GM19351 (cell line): ENCODE results near the gene SCYGR3.
A peak's percentile ranks its signal among the peaks of the same experiment; 100 is the strongest.

Source experiments
- ATAC-seq: cut with Tn5 transposase; IDR thresholded peaks from one replicate; pipeline ENCODE4 v1.9.1; 2021; ENCODE audit warnings: mild to moderate bottlenecking, moderate library complexity; ENCODE audit not compliant: unreplicated experiment

SCYGR3 gene, protein sequence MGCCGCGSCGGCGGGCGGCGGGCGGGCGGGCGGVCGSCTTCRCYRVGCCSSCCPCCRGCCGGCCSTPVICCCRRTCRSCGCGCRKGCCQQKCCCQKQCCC

DNA sequence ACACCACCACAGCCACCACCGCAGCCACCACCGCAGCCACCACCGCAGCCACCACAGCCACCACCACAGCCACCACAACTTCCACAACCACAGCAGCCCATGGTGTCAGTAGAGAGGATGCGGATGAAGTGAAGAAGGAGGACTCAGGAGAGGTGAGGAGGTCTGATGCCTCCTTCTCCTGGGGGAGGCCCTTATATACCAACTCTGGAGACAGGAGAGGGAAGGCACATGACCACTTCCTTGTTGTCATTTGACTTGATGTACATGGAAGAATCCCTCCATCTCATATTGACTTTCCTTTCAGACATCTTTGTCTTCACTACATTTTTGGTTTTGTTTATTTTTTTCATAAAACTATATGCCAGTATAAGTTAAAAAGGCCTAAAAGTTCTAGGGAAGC is at the start of gene SCYGR3:
Gene SCYGR3 (minus strand): TSS at position 101 of the 400 bp plus-strand sequence. CDS start 0 bp downstream, at position 101.
- ATAC-seq: no peak

GRCh38 chr2:227661827-227662226 is 47.2 kb upstream of the SCYGR3 start:
- no peak for ATAC-seq

- no peak for ATAC-seq
Measured at GRCh38 chr2:227661025-227661649, 46.5 kb upstream of the SCYGR3 start.

GRCh38 chr2:227657199-227657845 is 42.7 kb upstream of the SCYGR3 start:
- no peak for ATAC-seq

DNA sequence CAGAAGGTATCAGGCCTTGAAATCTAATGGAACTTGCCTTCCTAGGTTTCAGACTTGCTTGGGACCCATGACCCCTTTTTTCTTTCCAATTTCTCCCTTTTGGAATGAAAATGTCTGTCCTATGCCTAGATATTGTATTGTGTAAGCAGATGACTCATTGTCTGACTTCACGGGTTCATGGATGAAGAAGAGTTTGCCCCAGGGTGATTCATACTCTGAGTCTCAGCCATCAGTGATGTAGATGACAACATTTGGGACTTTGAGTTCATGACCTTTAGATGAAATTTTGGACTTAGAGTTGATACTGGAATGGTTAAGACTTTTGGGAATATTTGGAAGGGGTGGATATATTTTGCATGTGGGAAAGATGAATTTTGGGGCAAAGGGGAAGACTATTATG is 40.8 kb upstream of the SCYGR3 start:
- peak; percentile 55 for ATAC-seq

DNA sequence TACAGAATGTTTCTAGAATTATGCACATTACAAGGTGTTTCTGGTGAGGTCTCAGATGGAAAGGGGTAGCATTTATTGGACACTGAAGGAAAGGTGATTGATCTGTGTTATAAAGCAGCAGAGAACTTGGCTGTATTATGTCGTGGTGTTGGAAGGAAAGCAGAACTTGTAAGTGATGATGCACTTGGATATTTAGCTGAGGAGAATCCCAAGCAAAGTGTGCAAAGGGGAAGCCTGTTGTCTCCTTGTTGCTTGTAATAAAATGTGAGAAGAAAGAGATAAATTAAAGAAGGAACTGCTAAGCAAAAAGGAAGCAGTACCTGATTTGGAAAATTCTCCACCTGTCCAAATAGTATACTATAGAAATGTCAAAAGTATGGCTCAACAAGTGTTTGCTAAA is 39.8 kb upstream of the SCYGR3 start:
- ATAC-seq: no peak

- no peak for ATAC-seq
Measured at GRCh38 chr2:227653419-227653818, 38.8 kb upstream of the SCYGR3 start.

DNA sequence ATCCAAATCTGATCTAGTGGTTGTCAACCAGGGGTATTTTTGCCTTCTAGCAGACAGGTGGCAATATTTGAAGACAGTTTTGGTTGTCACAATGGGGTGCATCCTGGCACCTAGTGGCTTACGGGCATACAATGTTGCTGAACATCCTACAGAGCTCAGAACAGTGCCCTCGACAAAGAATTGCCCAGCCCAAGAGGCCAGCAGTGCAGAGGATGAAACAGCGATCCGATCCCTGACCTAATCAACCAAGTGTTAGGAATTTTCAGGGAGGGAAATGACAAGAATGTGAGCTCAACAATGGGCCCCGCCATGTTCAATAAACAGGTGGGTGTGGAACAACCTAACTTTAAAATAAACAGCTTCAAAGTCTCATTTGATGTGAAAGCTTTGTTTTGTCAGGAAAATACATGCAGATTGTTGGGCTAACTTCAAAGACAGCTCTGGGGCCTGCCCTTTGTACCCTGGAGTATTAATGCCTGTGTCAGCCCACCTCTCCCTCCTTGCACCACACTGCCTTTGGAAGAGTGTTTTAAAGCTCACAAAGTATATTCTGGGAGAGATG is 29.4 kb upstream of the SCYGR3 start:
- no peak for ATAC-seq

- no peak for ATAC-seq
Measured at GRCh38 chr2:227642656-227643055, 28.0 kb upstream of the SCYGR3 start.

DNA sequence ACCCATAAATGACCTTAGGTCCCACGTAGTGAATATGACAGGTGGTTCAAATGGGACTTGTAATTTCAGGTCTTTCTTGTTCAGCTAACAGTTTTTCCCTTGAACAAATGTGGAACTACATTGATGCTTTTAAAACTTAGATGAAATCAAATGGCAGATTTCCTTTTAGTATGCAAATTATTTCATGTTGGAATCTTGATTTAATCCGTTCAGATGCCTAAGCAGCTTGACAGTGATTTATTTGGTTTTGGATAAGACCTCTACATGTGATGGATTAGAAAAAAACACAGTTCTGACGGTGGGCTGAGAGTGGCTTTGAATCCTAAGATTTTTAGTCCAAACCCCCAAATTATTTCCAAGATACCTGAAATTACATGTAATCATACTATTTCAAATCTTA is 19.6 kb upstream of the SCYGR3 start:
- ATAC-seq: no peak

GRCh38 chr2:227632827-227633226 is 18.2 kb upstream of the SCYGR3 start:
- ATAC-seq: no peak

DNA sequence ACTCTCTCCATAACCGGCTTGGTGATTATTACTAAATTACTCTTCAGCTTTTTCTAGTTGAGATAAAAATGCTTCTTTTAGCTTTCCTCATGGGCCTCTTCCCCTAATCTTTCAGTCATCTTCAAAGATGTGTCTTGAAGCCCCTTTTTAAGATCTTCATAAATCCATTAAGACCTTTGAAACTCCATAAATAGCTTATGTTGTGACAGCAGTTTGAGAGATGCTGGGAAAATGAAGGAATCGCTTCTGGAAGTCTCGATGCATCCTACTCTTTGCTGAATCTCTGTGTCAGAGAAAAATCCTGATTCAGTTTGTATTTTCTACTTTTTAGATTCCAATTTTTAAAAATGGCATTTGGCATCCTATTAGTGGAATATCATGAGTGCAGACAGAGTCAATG is 15.7 kb upstream of the SCYGR3 start:
- ATAC-seq: no peak

- ATAC-seq: no peak
Measured at GRCh38 chr2:227629435-227629834, 14.8 kb upstream of the SCYGR3 start.

- ATAC-seq: peak; percentile 99
Measured at GRCh38 chr2:227627769-227628168, 13.1 kb upstream of the SCYGR3 start.

- ATAC-seq: no peak
Measured at GRCh38 chr2:227626580-227627151, 12.0 kb upstream of the SCYGR3 start.

GRCh38 chr2:227625420-227625819 is 10.8 kb upstream of the SCYGR3 start:
- no peak for ATAC-seq

GRCh38 chr2:227623226-227623625 is 8.6 kb upstream of the SCYGR3 start:
- no peak for ATAC-seq

DNA sequence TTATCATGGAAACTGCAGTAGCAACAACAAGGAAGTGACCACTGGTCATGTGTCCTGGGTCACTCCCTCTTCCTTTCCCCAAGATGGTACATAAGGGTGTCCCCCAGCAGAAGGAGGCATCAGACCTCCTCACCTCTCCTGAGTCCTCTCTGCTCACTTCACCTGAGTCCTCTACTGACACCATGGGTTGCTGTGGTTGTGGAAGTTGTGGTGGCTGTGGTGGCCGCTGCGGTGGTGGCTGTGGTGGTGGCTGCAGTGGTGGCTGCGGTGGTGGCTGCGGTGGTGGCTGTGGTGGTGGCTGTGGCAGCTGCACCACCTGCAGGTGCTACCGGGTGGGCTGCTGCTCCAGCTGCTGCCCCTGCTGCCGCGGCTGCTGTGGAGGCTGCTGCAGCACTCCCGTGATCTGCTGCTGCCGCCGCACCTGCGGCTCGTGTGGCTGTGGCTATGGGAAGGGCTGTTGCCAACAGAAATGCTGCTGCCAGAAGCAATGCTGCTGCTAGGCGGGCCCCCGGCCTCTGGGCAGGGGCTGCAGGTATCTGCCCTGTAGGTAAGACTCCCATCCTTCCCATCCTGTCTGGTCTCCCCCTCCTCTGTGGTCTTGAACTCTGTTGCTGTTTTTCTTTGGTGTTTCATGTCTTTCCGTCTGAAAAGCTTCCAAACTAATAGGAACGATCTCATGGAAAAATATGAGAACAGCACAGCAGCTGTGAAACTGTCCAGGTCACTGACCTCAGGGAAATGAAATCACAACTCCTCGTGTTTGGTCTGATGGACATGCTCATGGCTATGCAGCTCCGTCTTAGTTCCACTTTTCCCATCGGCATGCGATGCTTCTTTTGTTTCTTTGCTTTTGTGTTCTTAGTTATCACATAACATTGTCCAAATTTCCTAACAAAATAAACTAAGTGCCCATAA is 2.9 kb upstream of the SCYGR3 start, which contains the start of gene SCYGR4:
Gene SCYGR4 (plus strand): TSS at position 183 of the 915 bp plus-strand sequence. CDS start 0 bp downstream, at position 183.
- no peak for ATAC-seq

DNA sequence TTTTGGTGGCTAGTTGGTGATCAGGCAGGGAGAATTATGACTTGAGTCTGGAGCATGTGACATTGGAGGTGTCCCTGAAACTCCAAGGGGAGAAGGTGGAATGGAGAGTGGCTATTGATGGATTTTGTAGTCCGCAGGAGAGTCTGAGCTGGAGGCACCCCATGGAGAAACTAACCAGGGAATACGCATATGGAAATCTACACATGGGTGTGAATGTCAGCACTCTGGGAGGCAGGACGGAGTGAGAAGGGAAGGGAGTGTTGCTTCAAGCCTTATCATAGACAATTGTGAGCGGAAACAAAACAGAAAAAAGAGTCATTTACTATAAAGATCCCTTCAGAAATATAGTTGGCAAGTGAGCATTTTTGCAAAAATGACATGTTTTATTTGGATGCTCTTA is 2.0 kb upstream of the SCYGR3 start:
- ATAC-seq: no peak

- ATAC-seq: no peak
Measured at GRCh38 chr2:227615906-227616305, 1.3 kb upstream of the SCYGR3 start.

GRCh38 chr2:227615181-227615580 is 541 bp upstream of the SCYGR3 start:
- no peak for ATAC-seq
